ENCODE measurements around the gene SGK2. TPM values are rescaled to one million over a fixed set of nuclear protein-coding genes. Genes with fewer than 3 reads are reported as not detected.

Gene SGK2
- total RNA-seq, 1 experiment from 2014 or later, result 0.90 TPM

DNA sequence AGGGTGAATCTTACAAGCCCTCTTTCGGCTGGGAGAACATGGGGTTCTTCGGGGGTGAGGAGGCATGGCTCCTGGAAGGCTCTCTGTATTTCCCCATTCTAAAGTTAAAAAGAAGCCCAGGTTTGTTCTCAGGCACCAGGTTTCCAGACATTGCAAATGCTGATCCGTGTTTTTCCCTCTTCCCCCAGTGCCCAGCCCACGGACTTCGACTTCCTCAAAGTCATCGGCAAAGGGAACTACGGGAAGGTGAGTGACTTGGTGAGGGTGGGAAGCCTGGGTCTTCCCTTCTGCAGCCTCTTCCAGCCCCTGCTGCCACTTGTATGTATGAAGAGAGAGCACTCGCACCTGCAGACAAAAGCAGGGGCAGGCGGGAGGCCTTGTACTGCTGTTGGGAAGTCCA lies 8.7 kb downstream of the SGK2 start:
- no TSS peak for BruUV-seq (replicated peaks)
- Histone ChIP-seq H3K27me3 (ENCODE audit: control insufficient read depth, insufficient read depth, low read length) (no peaks in the 10 kb centered on the region), H3K9me3 (ENCODE audit: control insufficient read depth, insufficient read depth, low read depth, low read length) (no peaks in the 10 kb centered on the region), H3K36me3 (ENCODE audit: control insufficient read depth, insufficient read depth, low read length) (no peaks in the 10 kb centered on the region), H3K4me3 (ENCODE audit: low read depth in 2 of 2, low read length in 2 of 2) (no peak overlapping the region), H3K4me1 (ENCODE audit: control insufficient read depth, insufficient read depth, low read length) (no peaks in the 10 kb centered on the region), H3K27ac (ENCODE audit: low read length) (no peak overlapping the region)
- in situ Hi-C loops (cut with HindIII; ENCODE audit: low pct_unique_long_range_greater_than_20kb, low sequenced_read_pairs), result no loop called here
- no peak for DNase-seq (ENCODE audit: low read depth, low spot score)
- no peak for ATAC-seq
- ChIA-PET CTCF (no interaction called here), POLR2A (no interaction called here)
- intact Hi-C loops (cut with micrococcal nuclease; ENCODE audit: unreplicated experiment), result no loop called here
- TF ChIP-seq TCF7L2 (IDR thresholded peaks at IDR 0.05; ENCODE audit: low read depth, low read length), result no peak
- no peak for TF ChIP-seq CTCF (IDR thresholded peaks at IDR 0.05)
- TF ChIP-seq, protein P1, sequence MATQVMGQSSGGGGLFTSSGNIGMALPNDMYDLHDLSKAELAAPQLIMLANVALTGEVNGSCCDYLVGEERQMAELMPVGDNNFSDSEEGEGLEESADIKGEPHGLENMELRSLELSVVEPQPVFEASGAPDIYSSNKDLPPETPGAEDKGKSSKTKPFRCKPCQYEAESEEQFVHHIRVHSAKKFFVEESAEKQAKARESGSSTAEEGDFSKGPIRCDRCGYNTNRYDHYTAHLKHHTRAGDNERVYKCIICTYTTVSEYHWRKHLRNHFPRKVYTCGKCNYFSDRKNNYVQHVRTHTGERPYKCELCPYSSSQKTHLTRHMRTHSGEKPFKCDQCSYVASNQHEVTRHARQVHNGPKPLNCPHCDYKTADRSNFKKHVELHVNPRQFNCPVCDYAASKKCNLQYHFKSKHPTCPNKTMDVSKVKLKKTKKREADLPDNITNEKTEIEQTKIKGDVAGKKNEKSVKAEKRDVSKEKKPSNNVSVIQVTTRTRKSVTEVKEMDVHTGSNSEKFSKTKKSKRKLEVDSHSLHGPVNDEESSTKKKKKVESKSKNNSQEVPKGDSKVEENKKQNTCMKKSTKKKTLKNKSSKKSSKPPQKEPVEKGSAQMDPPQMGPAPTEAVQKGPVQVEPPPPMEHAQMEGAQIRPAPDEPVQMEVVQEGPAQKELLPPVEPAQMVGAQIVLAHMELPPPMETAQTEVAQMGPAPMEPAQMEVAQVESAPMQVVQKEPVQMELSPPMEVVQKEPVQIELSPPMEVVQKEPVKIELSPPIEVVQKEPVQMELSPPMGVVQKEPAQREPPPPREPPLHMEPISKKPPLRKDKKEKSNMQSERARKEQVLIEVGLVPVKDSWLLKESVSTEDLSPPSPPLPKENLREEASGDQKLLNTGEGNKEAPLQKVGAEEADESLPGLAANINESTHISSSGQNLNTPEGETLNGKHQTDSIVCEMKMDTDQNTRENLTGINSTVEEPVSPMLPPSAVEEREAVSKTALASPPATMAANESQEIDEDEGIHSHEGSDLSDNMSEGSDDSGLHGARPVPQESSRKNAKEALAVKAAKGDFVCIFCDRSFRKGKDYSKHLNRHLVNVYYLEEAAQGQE (IDR thresholded peaks at IDR 0.05; ENCODE audit: insufficient read depth in 1 of 2, low read depth in 2 of 2, low read length in 1 of 2), result no peak
- no peak for TF ChIP-seq POLR2AphosphoS5 (IDR thresholded peaks at IDR 0.05; ENCODE audit: low read depth, low read length)
- TF ChIP-seq SIN3A (IDR thresholded peaks at IDR 0.05; ENCODE audit: borderline replicate concordance, insufficient read depth, low read depth, low read length), result no peak

- POLR2A ChIA-PET, result no interaction called here
Measured at GRCh38 chr20:43568706-43569105, 9.9 kb downstream of the SGK2 start.

More at GRCh38 chr20:43568706-43569105, 9.9 kb downstream of the SGK2 start:
- Histone ChIP-seq H3K36me3 (ENCODE audit: control insufficient read depth, insufficient read depth, low read length) (no peaks in the 10 kb centered on the region), H3K27ac (ENCODE audit: low read length) (no peak overlapping the region), H3K9me3 (ENCODE audit: control insufficient read depth, insufficient read depth, low read depth, low read length) (no peaks in the 10 kb centered on the region), H3K4me1 (ENCODE audit: control insufficient read depth, insufficient read depth, low read length) (no peaks in the 10 kb centered on the region), H3K4me3 (ENCODE audit: low read depth in 2 of 2, low read length in 2 of 2) (no peak overlapping the region), H3K27me3 (ENCODE audit: control insufficient read depth, insufficient read depth, low read length) (no peaks in the 10 kb centered on the region)
- TF ChIP-seq CTCF (IDR thresholded peaks at IDR 0.05) (no peak), TCF7L2 (IDR thresholded peaks at IDR 0.05; ENCODE audit: low read depth, low read length) (no peak)
- ATAC-seq (no peak), DNase-seq (ENCODE audit: low read depth, low spot score) (no peak)
- CTCF ChIA-PET, result interaction anchor here (0.6 kb wide), 1 partner anchor 124 kb away, joined by 3 read pairs; no protein-coding TSS in a partner anchor
- intact Hi-C loops (cut with micrococcal nuclease; ENCODE audit: unreplicated experiment) (no loop called here), in situ Hi-C loops (cut with HindIII; ENCODE audit: low pct_unique_long_range_greater_than_20kb, low sequenced_read_pairs) (no loop called here)
- BruUV-seq (replicated peaks), result no TSS peak
